GM19328 (cell line): Measurements from ENCODE around the gene MDC1.
A peak's percentile ranks its signal among the peaks of the same experiment; 100 is the strongest.
"Not testable (repeated sequence)": the region's sequence is repeated elsewhere in the genome, so short reads cannot be mapped to it uniquely, and the experiment has no call there.

Experiments used
- ATAC-seq: cut with Tn5 transposase; IDR thresholded peaks from one replicate; pipeline ENCODE4 v1.9.1; 2021; ENCODE audit warnings: mild to moderate bottlenecking, moderate library complexity; ENCODE audit not compliant: unreplicated experiment

Gene MDC1

DNA sequence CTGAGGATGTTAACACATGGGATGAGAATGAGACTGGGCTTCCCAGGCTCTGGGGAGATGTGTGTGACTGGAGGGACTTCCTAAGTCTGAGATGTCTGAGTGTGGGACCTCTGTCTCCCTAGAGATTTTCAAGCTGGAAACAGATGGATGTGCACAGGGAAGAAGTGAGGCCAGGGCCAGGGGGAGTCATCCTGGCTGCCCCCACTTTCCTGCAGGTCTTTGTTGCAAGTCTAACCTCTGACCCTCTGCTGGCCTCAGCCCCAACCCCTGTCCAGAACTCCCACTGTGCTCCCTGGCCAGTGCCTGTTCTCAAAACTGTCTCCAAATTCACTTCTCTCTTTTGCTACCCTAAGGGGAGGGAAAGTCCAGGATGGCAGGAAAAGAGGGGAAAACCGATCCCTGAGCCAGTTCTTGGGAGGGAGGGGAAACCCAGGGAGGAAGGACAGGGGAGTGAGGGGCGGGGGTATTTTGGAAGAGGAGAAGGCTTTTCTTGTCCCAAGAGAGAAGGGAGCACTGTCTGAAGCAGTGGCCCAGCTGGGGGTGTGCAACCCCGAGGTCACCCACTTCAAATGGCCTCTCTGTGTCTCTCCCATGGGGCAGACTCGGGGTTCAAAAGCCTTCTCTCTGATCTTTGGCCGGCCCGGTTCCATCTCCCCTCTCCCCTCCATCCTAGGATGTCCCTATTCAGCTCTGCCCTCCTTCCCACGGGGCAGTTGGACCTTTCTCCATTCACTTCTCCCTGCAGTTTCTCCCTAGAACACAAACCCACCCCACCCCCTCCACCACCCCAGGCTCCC lies 33.7 kb downstream of the MDC1 start:
- ATAC-seq = no peak

DNA sequence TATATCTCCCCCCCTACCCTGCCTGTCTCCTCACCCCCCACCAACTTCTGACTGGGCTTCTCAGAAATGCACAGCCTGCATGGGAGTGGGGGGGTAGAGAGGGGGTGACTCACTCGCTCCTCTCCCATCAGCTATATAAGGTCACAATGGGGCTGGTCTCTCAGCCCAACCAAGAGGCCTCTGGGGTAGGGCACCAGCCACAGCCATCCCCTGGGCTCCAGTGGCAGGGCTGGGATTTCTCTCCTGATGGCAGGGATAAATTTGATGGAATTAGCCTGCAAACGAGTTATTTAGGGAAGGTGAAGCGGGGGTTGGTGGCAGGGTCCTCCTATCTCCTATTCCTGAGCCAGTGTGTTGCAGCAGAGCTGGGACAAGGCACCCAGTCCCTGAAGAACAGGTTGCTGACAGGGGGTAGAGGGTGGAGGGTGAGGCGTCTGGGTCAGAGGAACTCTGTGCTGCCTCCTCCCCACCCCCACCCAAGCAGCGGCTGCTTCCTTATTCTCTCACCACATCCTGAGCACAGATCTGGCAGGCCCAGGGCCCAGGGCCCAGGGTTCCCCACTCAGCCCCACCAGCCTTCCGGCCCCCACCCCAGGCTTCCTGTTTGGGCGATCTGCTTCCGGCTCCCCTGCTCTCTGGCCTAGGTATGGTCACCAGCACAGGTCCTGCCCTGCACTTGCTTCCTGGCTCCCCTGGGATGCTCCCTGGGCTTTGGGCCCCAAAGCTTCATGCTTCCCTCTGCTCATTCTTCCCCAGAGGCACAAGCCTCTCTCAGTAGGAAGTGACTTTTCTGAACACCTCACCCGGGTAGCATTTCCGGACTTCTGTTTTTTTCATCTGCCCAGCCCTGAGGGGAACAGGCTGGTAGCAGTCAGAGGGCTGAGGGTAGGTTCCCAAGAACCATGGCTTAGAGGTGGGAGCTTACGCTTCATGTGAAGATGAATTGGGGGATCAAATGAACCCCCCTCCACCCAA lies 34.7 kb downstream of the MDC1 start:
- ATAC-seq = peak; percentile 41

DNA sequence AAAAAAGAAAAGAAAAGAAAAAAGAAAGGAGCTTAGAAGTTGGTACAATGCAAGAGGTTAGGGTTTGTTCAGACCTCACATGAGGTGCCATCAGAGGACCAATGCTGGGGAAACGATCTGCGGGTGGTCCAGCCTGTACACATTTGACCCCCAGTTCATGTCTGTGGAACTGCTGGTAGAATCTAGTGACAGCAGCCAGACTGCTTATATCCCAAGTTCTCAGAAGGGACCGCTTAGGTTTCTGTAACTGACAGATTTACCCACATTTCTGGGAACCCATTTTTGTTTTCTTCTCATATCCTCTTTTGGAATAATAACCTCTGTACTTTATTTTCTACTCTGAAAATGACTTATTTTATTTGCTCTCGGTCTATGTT lies 35.3 kb downstream of the MDC1 start:
- no peak for ATAC-seq

DNA sequence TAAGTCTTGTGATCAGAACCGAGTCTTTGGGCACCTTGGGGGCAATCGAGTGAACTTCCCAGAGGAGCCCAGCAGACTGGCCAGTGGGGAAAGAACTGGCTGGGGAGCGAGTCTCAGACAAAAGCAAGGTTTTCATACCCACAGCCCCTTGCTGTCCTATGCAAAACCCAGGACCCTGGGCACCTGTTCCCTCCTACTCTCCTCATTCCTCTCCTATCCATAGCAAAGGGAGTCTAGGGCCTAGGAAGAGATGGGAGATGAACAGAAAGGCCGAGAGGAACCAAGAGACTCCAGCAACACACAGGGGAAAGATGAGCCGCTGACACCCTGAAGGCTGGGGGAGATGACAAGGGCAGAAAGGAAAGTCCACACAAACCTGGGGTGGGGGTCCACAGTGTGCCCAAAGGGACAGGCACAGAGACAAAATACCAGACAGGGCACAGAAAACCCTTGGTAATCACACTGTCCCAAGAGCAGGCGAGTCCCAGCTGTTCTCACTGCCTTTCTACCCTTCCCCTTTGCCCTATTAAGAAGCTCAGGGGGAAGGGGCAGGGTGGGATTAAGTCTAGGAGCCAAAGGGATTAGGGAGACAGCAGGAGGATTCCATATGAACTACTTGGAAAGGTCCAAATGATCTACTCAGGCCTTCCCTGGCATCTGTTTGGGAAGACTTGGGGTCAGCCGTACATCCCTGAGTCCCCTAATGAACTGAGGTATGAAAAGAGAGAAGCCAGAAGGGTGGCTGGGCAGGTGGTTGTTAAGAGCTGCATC lies 37.1 kb downstream of the MDC1 start:
- ATAC-seq = no peak

DNA sequence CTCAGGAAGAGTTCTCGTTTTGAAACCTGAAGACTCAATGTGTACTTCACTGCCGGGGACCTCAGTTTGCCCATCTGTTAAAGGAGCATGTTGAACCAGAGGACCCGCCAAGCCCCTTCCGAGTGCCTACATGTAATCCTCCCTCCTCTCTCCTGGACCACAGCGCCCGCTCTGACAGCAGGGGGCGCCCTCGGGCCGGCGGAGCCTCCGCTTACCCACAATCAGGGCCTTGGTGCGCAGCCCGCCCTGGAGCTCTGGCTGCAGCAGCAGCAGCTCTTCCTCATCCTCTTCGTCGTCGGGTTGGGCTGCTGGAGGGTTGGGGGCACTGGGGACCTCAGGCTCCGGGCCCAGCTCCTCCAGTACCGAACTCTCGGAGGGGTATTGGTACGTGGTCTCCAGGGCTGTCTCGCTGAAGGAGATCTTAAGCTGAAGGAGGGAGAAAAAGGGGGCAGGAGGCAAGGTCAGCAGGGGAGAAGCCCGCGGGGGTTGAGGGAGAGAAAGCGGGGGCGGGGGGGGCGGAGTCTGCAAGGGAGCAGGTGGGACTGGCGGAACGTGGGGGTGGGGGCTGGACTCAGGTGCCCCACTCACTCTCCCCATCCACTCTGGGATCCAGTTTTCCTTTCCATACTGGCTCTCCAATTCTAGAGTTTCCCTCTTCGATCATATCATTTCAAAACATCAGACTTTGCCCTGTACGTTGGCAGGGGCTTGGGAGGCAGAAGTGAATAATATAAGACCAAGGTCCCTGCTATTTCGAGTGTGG lies 37.9 kb downstream of the MDC1 start:
- no peak for ATAC-seq

DNA sequence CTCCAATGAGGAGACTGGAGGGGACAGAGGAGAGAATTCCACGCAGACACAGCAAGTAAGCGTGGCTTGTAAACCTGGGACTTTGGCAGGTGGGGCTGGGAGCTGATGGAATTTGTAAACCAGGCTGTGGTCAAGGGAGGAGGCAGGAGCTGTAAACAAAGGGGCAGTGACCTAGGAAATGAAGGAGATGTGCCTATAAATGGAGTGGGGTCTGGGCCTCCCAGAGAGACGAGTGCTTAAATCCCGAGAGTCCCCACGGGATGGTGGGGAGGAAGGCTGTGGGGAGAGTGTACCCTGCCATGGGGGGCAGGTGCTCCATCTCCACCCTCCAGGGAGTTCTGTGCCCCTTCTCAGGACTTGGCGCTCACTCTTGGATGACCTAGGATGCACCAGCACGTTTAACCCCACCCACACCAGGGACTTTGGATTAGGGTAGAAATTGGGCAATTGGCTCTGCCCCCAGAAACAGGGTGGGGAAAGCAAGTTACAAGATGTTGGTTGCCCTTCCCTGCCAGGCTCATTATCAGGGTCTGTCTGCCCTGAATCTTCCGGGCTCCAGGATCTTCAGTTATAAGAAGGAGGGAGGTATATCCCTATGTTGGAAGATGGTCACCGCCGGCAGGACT lies 40.3 kb downstream of the MDC1 start:
- ATAC-seq = no peak

DNA sequence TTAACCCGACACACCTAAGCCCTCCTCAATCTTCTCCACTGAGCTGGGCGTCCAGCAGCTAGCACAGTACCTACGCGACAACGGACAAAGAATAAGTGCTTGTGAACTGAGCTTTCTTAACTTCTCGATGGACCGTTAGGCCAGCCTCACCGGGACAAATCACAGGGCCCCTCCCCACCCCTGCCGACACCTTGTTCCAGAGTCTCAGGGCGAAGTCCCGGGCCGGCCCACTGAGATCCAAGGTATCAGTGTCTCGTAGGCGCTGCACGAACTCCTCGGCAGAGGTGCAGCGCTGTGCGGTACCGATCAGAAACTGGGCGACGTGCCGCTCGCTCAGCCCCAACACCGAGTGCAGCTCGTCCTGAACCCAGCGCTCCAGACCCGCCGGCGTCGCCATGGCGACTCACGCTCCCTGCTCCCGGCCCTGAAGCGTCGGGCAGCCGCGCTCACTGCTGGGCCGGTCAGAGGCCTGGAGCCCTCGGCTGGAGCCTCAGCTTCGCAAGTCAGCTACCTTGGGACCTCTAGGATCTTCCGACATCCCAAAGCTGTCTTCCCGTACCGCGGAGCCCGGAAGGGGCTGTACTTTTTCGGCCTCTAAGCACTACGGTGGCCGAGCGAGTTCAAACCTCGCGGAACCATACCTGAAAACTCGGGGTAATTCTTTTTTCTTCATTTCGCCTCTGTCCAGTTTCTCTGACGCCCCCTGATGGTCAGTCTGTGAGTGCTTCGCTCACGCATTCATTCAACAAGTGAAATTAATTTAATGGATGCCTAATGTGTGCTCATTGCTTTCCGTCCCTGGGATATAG lies 44.4 kb downstream of the MDC1 start, which contains the start of gene DHX16:
TSS of gene DHX16 (minus strand) at position 562 of the 809 bp plus-strand sequence. CDS start at position 397, 165 bp downstream.
- ATAC-seq = peak; percentile 56

DNA sequence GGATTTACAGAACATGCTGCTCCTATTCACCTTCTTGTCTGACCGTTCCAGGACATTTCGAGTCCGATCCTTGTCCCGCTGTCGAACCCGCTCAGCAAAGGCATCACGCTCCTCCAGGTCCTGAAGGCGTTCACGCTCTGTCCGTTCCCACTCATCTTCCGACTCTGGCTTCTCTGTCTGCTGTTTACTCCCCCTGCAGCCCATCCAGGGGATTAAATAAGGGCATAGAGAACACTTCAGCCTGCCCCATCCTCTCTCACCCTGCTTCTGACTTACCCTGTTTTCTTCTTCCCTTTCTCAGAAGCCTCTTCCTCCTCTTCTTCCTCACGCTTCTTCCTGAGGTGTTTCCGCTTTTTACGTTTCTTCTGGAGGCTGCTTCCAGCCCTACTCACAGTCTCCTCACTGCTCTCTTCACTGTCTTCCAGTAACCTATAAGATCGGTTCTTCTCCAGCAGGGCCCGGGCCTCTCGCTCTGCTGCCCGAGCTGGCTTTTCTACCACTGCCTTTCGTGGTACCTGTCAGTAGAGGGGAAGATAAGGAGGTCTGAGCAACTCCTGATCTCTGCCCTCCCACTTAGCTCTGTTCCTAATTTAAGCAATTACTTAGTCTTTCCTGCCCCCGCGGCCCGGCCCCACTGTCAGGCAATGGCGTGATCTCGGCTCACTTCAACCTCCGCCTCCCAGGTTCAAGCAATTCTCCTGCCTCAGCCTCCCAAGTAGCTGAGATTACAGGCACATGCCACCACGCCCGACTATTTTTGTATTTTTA lies 46.1 kb downstream of the MDC1 start:
- ATAC-seq = no peak

DNA sequence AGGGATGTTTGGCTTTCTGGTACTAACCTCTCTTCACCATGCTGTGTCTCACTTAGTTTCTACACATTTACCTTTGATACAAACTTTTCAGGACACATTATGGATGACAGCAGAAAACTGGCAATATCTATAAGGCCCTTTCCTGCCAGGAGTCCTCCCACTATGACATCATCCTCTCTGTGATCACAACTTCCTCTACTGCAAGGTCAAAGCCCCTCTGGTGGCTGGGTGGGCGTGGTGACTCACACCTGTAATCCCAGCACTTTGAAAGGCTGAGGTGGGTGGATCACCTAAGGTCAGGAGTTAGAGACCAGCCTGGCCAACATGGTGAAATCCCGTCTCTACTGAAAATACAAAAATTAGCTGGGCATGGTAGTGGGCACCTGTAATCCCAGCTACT lies 50.8 kb downstream of the MDC1 start:
- ATAC-seq = not testable (repeated sequence)

DNA sequence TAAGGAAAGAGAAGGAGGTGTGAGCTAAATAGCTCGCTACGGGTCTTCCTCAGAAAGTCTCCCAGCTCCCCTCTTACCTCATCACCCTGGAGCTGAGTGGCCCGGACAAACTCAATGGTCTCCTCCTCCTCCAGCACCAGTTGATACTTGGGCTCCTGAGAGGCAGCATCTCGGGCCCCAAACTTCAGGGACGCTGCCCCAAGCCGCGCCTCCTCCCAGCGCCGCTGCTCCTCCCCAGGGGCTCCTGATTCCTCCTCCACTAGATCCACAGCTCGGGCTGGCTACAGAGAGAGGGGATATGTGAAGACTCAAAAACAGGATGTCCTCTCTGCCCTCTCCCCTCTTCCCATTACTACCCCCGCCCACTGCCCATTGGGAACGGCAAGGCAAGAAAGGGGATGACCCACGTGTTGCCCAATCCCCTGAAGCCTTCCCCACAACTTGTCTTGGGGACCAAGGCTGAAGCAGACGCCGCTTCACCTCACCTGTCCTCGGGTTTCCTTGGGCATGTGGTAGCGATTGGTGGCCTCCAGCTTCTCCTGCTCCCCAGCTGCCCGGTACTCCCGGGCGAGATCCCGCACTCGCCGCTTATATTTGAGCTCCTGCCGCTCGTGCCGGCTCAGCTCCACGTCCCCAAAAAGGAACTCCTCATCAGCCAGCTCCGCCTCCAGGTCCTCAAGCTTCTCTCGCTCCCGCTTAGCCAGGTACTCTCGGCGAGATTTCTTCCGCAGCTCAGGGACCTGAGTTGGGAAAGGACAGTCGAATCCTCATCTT lies 51.9 kb downstream of the MDC1 start:
- ATAC-seq = no peak

DNA sequence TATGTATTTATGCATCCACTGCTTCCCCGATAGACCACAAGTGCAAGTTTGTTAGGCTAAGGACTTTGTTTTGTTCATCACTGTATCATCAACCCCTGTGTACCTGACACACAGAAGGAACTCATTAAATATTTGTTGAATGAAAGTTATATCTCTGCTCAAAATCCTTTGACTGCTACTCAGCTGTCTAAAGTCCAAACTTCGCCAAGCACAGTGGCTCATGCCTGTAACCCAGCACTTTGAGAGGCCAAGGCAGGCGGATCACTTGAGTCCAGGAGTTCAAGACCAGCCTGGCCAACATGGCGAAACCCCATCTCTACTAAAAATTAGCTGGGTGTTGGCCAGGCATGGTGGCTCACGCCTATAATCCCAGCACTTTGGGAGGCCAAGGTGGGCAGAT lies 59.2 kb downstream of the MDC1 start:
- not testable (repeated sequence) for ATAC-seq

DNA sequence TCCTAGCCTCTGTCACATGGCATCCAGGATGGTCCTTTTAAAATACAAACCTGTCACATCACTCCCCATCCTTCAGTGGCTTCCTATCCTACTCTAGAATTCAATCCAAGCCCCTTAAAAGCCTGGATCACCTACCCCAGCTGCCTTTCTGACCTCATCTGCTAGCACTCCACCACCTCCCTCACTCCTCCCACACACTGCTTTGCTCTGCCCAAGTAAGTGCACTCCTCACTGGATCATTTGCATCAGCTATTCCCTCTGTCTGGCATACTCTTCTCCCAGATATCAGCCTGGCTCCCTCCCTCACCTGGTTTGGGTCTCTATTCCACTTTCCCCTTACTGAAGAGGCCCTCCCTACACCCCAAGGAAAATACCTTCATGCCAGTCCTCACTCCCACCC lies 59.6 kb downstream of the MDC1 start:
- no peak for ATAC-seq

DNA sequence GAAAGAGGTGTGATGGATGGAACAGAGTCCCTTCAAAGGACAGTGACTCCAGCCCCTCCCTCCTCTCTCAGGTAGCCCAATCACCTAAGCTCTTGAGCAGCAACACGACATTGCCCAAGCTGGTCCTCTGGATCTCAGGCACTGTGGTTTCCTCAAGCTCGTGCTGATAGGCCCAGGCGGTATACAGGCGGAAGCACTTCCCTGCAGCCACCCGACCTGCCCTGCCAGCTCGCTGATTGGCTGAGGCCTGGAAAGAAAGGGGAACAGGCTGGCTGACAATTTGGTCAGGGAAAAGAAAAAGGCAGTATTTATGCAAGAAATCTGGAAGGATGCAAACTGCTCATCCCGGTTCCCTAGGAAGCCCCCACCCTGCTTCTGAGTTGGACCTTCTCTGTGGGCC lies 60.6 kb downstream of the MDC1 start:
- ATAC-seq = no peak

DNA sequence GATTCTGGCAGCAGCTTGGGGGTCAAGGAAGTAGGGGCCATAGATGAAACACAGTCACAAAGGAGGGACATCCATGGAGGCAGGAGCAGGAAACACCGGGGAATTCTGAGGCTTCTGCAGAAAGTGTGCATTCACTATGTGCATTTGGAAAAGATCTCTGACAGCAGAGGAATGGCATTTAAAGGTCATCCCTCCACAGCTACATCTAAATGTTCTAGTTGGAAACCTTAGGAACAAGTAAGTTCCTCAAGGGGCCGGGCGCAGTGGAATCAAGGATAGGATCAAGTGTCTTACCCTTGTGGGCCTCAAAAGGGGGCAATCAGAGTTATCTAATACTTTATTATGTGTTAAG lies 61.4 kb downstream of the MDC1 start:
- no peak for ATAC-seq

DNA sequence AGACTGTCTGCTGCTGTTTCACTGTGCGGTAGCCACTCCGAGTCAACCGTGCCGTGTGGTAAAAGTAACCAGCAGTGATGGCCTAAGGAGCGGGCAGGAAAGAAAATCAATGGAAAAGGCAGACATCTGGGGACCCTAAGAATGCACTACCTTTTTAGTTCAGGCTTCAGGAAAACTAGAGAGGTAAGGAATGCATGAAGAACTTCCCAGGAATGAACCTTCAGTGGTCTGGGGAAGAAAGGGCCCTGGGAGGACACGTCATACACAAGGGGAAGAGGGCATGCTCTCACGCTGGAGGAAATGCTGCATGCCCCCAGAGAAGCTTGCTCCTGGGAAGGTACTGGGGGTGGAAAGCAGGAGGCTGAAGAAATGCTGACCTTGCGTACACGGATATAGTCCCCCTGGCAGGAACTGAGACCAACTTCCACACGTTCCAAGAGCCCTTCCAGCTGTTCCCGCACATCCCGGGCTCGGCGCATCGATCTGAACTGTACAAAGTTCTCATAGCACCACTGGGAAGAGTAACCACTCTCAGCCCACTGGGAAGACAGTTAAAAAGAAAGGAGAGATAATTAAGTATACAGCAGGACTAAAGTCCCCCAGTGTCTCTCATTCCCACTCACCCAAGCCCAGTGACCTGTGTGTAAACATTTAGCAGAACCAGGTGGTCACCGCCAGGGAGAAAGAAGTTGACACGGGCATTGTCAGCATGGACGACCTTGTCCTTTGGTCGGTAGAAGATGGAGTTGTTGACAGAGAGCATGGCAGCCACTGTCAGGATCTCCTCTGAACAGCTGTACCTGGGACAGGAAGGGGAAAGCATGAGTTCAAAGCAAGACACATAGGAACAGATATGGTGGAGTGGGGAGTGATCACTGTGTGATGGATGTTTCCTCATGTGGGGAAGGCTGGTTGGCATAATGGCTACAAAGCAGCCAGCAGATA lies 62.0 kb downstream of the MDC1 start:
- ATAC-seq = no peak

DNA sequence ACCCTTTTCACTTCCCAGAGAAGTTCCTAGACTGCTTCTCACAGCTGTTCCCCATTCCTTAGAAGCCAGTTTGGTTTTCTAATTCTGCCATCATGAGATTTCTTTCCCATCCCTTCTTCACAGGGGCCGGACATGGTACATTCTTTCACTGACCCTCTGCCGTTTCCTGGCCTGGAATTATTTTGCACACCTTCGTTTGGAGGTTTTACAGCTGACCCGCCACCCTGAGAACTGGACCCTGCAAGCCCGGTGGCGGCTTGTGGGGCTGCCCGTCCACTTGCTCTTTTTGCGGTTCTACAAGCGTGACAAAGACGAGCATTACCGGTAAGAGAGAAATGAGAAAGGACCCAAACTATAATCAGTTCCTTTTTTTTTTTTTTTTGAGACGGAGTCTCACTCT lies 65.9 kb downstream of the MDC1 start:
- no peak for ATAC-seq
